HepG2 (cell line): ENCODE results near the gene TXNDC2. TPM values are rescaled to one million over a fixed set of nuclear protein-coding genes. Genes with fewer than 3 reads are reported as not detected.

ENCODE experiments used
- ATAC-seq: fragments of 200-7000 bp; cut with Tn5 transposase; 3 replicates; pipeline ENCODE4 v1.9.1; 2020; ENCODE audit warnings: mild to moderate bottlenecking, moderate library complexity
- BruUV-seq: library from RNA; stranded (reverse); fragments of 400-500 nt; replicated peaks from 2 replicates; lab custom pipeline; 2021; lab: Mats Ljungman, UMichigan
- CTCF ChIA-PET: fragments of 300-600 bp; formaldehyde crosslinking; extraction: SDS; loops from one replicate; lab custom pipeline; 2021; ENCODE audit warnings: low total read pairs, inconsistent platforms, low intra/inter-chr PET ratio; lab: Yijun Ruan, JAX
- POLR2A ChIA-PET: fragments of 350-600 bp; sonication (Branson Sonifier 250); formaldehyde crosslinking; loops from one replicate; lab custom pipeline; 2020; ENCODE audit warnings: antibody characterized with exemption, inconsistent platforms; lab: Yijun Ruan, JAX
- DNase-seq: peaks from one replicate; pipeline ENCODE4 v3.0.0-alpha.2; 2015; ENCODE audit warnings: low spot score
- FAIRE-seq: peaks from 3 replicates; lab custom pipeline; 2011; peaks lifted over from hg19 to GRCh38; lab: Jason Lieb, UNC
- H2AFZ ChIP-seq: one replicate; pipeline ENCODE4 v1.6.1; 2011; ENCODE audit warnings: low read length, inconsistent platforms
- H3K27ac ChIP-seq: fragments of 300-600 bp; 3 replicates; pipeline ENCODE4 v1.8.0; 2011; ENCODE audit warnings: mixed run types, mild to moderate bottlenecking, mixed read lengths, low read length, inconsistent platforms; ENCODE audit not compliant: insufficient read depth; ENCODE audit errors: extremely low read length
- H3K27me3 ChIP-seq, 2 experiments: fragments of 200-600 bp in 1 of 2; 2 replicates in 1 of 2; 3 replicates in 1 of 2; pipeline versions ENCODE4 v1.6.0 to v1.8.0; 2011; ENCODE audit warnings: low read length in 2 of 2, mild to moderate bottlenecking in 2 of 2, moderate library complexity in 2 of 2, inconsistent platforms in 1 of 2; ENCODE audit not compliant: insufficient read depth in 2 of 2, control insufficient read depth in 1 of 2
- H3K36me3 ChIP-seq, 2 experiments: fragments of 200-600 bp in 1 of 2; replicated peaks in 1 of 2; 2 replicates in 1 of 2; 3 replicates in 1 of 2; pipeline versions ENCODE4 v1.5.1 to v1.8.0; 2011; ENCODE audit warnings: low read length in 2 of 2, inconsistent platforms in 1 of 2; ENCODE audit not compliant: insufficient read depth in 2 of 2, control insufficient read depth in 1 of 2
- H3K4me1 ChIP-seq: 2 replicates; pipeline ENCODE4 v1.5.1; 2012; ENCODE audit warnings: low read length, inconsistent platforms; ENCODE audit not compliant: insufficient read depth
- H3K4me2 ChIP-seq: 2 replicates; pipeline ENCODE4 v1.6.0; 2011; ENCODE audit warnings: low read depth, low read length, inconsistent platforms
- H3K4me3 ChIP-seq, 3 experiments: fragments of 200-600 bp in 1 of 3; sonication (generic), shearing (Covaris generic) in 1 of 3; replicated peaks in 1 of 3; 2 replicates each; pipeline ENCODE4 v1.5.1; 2011 to 2016; ENCODE audit warnings: low read length in 3 of 3, inconsistent platforms in 2 of 3, low read depth in 2 of 3, mild to moderate bottlenecking in 2 of 3, control low read depth in 1 of 3, mixed read lengths in 1 of 3; ENCODE audit not compliant: insufficient read depth in 1 of 3
- H3K79me2 ChIP-seq: one replicate; pipeline ENCODE4 v1.6.1; 2011; ENCODE audit warnings: low read length, inconsistent platforms; ENCODE audit not compliant: insufficient read depth
- H3K9ac ChIP-seq: 2 replicates; pipeline ENCODE4 v1.6.0; 2011; ENCODE audit warnings: mild to moderate bottlenecking, low read depth, low read length, inconsistent platforms; ENCODE audit not compliant: insufficient read depth
- H3K9me3 ChIP-seq: 2 replicates; pipeline ENCODE4 v1.5.1; 2012; ENCODE audit warnings: mild to moderate bottlenecking, low read length
- H4K20me1 ChIP-seq: 2 replicates; pipeline ENCODE4 v1.6.0; 2011; ENCODE audit warnings: inconsistent platforms, mild to moderate bottlenecking, low read length, moderate library complexity; ENCODE audit not compliant: insufficient read depth
- CREB1 ChIP-seq, 2 experiments: fragments of 450-650 bp in 1 of 2; IDR thresholded peaks; 2 replicates each; pipeline ENCODE4 v1.6.1; 2016 to 2017; ENCODE audit warnings: control low read depth in 1 of 2, mild to moderate bottlenecking in 1 of 2, missing compliant biosample characterization in 1 of 2, missing genetic modification characterization in 1 of 2
- HMG20A ChIP-seq: IDR thresholded peaks from 2 replicates; pipeline ENCODE4 v1.6.1; 2016; ENCODE audit warnings: borderline replicate concordance
- KAT8 ChIP-seq: IDR thresholded peaks from 2 replicates; pipeline ENCODE4 v1.6.1; 2016; ENCODE audit warnings: missing genetic modification reagents, missing compliant biosample characterization
- KLF6 ChIP-seq: IDR thresholded peaks from 2 replicates; pipeline ENCODE4 v1.8.0; 2016; ENCODE audit warnings: missing biosample characterization, missing genetic modification reagents
- MED1 ChIP-seq: sonication (generic); formaldehyde crosslinking; IDR thresholded peaks from 2 replicates; pipeline ENCODE4 v1.4.0; 2020; ENCODE audit warnings: missing genetic modification reagents
- ZNF260 ChIP-seq: sonication (generic); formaldehyde crosslinking; IDR thresholded peaks from 2 replicates; pipeline ENCODE4 v1.4.0; 2020; ENCODE audit warnings: missing genetic modification reagents, low read depth, mild to moderate bottlenecking, borderline replicate concordance
- WGBS: methylation state at CpG from one replicate; pipeline ENCODE4 v1.1.6; 2017; ENCODE audit warnings: low lambda C conversion rate; 5-methylcytosine and 5-hydroxymethylcytosine counted together
- in situ Hi-C: cut with HindIII; loops from 2 replicates; pipeline ENCODE4 v1.10.0; 2017; ENCODE audit warnings: low pct_unique_long_range_greater_than_20kb; ENCODE audit not compliant: extremely low pct_ligation_motif_present
- intact Hi-C: fragments of 100-400 bp; cut with micrococcal nuclease; formaldehyde crosslinking; loops from one replicate; pipeline ENCODE4 v1.10.0; 2022; ENCODE audit not compliant: unreplicated experiment
- polyA plus RNA-seq, 8 experiments: library from polyadenylated mRNA; depleted of rRNA in 3 of 8; stranded (reverse) in 7 of 8; unstranded in 1 of 8; fragments of >200 nt; fragmentation: Illumina TruSeq in 4 of 8; extraction: Trizol in 4 of 8; gene quantifications; 2 replicates each; pipeline versions ENCODE4 v1.2.1 to v1.2.3, GENCODE V29; 2011 to 2016; ENCODE audit warnings: low read depth in 4 of 8, missing spikeins in 1 of 8, mixed read lengths in 1 of 8; ENCODE audit not compliant: insufficient read depth in 1 of 8
- total RNA-seq, 5 experiments: library from RNA; depleted of rRNA; stranded (reverse); fragments of >200 nt; fragmentation: Illumina TruSeq; extraction: Trizol; gene quantifications; 2 replicates each; pipeline ENCODE4 v1.2.3, GENCODE V29; 2016; ENCODE audit warnings: low read depth in 1 of 5
- TF ChIP-seq, protein P1 (sequence below): sonication (generic); formaldehyde crosslinking; IDR thresholded peaks from 2 replicates; pipeline ENCODE4 v1.5.1; 2020; ENCODE audit warnings: missing genetic modification reagents, mild to moderate bottlenecking, borderline replicate concordance
- TF ChIP-seq, protein P2 (sequence below): sonication (generic); formaldehyde crosslinking; IDR thresholded peaks from 2 replicates; pipeline ENCODE4 v1.4.0; 2020; ENCODE audit warnings: mild to moderate bottlenecking, missing genetic modification reagents

Gene TXNDC2
- total and polyA plus RNA-seq, 2 of the 13 experiments (the other 11 are each of a cell fraction or from before 2014, with no cell fraction given) = not detected

DNA sequence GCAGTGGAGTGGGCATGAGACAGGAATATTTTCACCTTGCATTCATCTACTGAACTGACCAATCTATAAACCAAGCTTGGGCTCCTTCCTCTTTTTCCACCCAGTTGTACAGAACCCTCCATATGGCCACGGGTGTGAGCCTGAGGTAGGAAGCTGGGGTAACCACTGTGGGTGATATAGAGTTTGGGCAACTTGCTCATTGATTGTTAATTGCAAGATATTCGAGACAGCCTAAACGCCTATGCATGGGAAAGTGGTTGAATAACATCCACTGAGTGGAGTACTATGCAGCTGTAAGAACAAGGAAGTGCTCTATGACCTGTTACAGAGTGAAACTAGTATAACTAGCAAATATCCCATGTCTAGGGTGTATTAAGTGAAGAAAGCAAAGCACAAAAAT, 20.7 kb downstream of the TXNDC2 start (continued):
- TF ChIP-seq, protein P1, sequence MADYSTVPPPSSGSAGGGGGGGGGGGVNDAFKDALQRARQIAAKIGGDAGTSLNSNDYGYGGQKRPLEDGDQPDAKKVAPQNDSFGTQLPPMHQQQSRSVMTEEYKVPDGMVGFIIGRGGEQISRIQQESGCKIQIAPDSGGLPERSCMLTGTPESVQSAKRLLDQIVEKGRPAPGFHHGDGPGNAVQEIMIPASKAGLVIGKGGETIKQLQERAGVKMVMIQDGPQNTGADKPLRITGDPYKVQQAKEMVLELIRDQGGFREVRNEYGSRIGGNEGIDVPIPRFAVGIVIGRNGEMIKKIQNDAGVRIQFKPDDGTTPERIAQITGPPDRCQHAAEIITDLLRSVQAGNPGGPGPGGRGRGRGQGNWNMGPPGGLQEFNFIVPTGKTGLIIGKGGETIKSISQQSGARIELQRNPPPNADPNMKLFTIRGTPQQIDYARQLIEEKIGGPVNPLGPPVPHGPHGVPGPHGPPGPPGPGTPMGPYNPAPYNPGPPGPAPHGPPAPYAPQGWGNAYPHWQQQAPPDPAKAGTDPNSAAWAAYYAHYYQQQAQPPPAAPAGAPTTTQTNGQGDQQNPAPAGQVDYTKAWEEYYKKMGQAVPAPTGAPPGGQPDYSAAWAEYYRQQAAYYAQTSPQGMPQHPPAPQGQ (CRISPR knock-in tag) = no peak
- TF ChIP-seq MED1 (CRISPR knock-in tag) (no peak), KAT8 (CRISPR knock-in tag) (no peak), KLF6 (CRISPR knock-in tag) (no peak), HMG20A (no peak)
- TF ChIP-seq, protein P2, sequence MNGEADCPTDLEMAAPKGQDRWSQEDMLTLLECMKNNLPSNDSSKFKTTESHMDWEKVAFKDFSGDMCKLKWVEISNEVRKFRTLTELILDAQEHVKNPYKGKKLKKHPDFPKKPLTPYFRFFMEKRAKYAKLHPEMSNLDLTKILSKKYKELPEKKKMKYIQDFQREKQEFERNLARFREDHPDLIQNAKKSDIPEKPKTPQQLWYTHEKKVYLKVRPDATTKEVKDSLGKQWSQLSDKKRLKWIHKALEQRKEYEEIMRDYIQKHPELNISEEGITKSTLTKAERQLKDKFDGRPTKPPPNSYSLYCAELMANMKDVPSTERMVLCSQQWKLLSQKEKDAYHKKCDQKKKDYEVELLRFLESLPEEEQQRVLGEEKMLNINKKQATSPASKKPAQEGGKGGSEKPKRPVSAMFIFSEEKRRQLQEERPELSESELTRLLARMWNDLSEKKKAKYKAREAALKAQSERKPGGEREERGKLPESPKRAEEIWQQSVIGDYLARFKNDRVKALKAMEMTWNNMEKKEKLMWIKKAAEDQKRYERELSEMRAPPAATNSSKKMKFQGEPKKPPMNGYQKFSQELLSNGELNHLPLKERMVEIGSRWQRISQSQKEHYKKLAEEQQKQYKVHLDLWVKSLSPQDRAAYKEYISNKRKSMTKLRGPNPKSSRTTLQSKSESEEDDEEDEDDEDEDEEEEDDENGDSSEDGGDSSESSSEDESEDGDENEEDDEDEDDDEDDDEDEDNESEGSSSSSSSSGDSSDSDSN (CRISPR knock-in tag) = no peak
- TF ChIP-seq, all 625 proteins: peak for 0

DNA sequence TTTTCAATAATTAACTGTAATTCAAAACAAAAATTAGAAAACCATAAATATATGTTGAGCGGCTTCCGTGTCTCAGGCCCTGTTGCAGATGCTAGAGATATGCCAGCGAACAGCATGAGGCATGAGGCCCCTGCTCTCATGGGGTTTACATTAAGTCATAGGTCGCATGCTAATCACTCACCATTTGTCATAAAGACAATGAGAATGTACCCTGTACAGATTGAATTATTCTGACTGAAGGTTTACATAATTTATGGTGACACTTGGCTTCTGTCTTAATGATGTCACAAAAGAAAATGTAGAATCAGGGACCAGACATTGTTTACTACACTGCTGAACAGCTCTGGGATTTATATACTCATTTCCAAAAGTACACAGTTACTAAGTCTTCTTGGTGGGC, 22.1 kb downstream of the TXNDC2 start:
- BruUV-seq = no TSS peak
- ATAC-seq = no peak
- no peak for FAIRE-seq
- TF ChIP-seq ZNF260 (CRISPR knock-in tag) (no peak), CREB1 (IDR thresholded peaks at IDR 0.05) (0 out of 2 replicates have a peak, but pooled peaks have one; percentile 12), CREB1 (CRISPR knock-in tag; IDR thresholded peaks at IDR 0.05) (no peak)
- no peaks in the 10 kb centered on the region for H3K9me3 ChIP-seq
- peaks cover 17% of the 10 kb centered on the region for H3K4me1 ChIP-seq
- no peak overlapping the region for H2AFZ ChIP-seq
- intact Hi-C loops = no loop called here
- in situ Hi-C loops = no loop called here
- no peaks in the 10 kb centered on the region for H3K36me3 ChIP-seq
- H4K20me1 ChIP-seq = no peaks in the 10 kb centered on the region
- no peaks in the 10 kb centered on the region for H3K79me2 ChIP-seq
- 85% methylated on average over 4 of the region's 4 CpGs for WGBS
- ChIA-PET CTCF (no interaction called here), POLR2A (no interaction called here)
- H3K27ac ChIP-seq = no peak overlapping the region
- no peak for DNase-seq
- no peaks in the 10 kb centered on the region; a peak in 2 of 5 replicates for H3K27me3 ChIP-seq
- no peak overlapping the region for H3K9ac ChIP-seq
- no peak overlapping the region for H3K4me2 ChIP-seq
- H3K4me3 ChIP-seq = no peak overlapping the region
